ENCODE data around the gene LRRC46. TPM values are rescaled to one million over a fixed set of nuclear protein-coding genes. Genes with fewer than 3 reads are reported as not detected.

The LRRC46 gene
- total and polyA plus RNA-seq, 9 of the 15 experiments (the other 6 are each of a cell fraction or from before 2014, with no cell fraction given), result 0.39 to 1.4 (median 0.53) TPM; not detected in 1

DNA sequence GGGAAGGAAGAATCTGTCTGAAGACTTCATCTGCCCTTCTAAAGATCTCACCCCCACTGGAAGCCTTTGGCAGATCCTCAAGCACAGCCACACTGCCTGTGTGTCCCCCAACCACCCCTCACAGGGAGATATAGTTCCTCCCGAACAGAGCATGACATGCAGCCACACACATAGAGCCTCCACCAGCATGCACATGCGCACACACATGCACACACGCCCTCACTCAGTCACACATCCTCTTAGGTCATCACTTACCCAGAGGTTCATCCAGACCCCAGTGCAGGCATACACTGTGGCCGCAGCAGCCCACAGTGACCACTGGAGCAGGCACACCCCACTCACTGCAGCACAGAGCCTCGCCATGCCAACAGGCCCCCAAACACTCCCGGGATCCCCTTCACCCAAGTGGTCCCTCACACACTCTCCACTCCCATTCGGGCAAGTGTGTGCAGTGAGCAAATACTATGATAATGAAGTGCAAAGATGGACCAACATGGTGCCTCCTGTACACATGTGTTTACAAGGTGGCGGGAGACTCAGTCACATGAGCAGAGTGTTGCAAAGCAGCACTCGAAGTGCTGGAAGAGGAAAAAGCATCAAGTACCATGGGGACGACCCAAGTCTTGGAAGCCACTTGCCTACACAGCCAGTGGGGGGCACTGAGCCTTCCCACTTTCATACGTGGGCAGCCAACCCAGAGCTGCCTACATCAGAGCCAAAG lies 36.5 kb downstream of the LRRC46 start:
- CTCF ChIA-PET (ENCODE audit: low intra/inter-chr PET ratio), result interaction anchor here (0.5 kb wide), 1 partner anchor 8 kb away, joined by 3 read pairs; no protein-coding TSS in a partner anchor
- 79% methylated on average over 11 of the region's 11 CpGs for WGBS (ENCODE audit: insufficient coverage, low coverage, missing lambda C conversion rate)
- H3K27me3 ChIP-seq (ENCODE audit: control insufficient read depth in 2 of 2, insufficient read depth in 2 of 2, low read length in 2 of 2), result no peaks in the 10 kb centered on the region
- TF ChIP-seq, protein P1, sequence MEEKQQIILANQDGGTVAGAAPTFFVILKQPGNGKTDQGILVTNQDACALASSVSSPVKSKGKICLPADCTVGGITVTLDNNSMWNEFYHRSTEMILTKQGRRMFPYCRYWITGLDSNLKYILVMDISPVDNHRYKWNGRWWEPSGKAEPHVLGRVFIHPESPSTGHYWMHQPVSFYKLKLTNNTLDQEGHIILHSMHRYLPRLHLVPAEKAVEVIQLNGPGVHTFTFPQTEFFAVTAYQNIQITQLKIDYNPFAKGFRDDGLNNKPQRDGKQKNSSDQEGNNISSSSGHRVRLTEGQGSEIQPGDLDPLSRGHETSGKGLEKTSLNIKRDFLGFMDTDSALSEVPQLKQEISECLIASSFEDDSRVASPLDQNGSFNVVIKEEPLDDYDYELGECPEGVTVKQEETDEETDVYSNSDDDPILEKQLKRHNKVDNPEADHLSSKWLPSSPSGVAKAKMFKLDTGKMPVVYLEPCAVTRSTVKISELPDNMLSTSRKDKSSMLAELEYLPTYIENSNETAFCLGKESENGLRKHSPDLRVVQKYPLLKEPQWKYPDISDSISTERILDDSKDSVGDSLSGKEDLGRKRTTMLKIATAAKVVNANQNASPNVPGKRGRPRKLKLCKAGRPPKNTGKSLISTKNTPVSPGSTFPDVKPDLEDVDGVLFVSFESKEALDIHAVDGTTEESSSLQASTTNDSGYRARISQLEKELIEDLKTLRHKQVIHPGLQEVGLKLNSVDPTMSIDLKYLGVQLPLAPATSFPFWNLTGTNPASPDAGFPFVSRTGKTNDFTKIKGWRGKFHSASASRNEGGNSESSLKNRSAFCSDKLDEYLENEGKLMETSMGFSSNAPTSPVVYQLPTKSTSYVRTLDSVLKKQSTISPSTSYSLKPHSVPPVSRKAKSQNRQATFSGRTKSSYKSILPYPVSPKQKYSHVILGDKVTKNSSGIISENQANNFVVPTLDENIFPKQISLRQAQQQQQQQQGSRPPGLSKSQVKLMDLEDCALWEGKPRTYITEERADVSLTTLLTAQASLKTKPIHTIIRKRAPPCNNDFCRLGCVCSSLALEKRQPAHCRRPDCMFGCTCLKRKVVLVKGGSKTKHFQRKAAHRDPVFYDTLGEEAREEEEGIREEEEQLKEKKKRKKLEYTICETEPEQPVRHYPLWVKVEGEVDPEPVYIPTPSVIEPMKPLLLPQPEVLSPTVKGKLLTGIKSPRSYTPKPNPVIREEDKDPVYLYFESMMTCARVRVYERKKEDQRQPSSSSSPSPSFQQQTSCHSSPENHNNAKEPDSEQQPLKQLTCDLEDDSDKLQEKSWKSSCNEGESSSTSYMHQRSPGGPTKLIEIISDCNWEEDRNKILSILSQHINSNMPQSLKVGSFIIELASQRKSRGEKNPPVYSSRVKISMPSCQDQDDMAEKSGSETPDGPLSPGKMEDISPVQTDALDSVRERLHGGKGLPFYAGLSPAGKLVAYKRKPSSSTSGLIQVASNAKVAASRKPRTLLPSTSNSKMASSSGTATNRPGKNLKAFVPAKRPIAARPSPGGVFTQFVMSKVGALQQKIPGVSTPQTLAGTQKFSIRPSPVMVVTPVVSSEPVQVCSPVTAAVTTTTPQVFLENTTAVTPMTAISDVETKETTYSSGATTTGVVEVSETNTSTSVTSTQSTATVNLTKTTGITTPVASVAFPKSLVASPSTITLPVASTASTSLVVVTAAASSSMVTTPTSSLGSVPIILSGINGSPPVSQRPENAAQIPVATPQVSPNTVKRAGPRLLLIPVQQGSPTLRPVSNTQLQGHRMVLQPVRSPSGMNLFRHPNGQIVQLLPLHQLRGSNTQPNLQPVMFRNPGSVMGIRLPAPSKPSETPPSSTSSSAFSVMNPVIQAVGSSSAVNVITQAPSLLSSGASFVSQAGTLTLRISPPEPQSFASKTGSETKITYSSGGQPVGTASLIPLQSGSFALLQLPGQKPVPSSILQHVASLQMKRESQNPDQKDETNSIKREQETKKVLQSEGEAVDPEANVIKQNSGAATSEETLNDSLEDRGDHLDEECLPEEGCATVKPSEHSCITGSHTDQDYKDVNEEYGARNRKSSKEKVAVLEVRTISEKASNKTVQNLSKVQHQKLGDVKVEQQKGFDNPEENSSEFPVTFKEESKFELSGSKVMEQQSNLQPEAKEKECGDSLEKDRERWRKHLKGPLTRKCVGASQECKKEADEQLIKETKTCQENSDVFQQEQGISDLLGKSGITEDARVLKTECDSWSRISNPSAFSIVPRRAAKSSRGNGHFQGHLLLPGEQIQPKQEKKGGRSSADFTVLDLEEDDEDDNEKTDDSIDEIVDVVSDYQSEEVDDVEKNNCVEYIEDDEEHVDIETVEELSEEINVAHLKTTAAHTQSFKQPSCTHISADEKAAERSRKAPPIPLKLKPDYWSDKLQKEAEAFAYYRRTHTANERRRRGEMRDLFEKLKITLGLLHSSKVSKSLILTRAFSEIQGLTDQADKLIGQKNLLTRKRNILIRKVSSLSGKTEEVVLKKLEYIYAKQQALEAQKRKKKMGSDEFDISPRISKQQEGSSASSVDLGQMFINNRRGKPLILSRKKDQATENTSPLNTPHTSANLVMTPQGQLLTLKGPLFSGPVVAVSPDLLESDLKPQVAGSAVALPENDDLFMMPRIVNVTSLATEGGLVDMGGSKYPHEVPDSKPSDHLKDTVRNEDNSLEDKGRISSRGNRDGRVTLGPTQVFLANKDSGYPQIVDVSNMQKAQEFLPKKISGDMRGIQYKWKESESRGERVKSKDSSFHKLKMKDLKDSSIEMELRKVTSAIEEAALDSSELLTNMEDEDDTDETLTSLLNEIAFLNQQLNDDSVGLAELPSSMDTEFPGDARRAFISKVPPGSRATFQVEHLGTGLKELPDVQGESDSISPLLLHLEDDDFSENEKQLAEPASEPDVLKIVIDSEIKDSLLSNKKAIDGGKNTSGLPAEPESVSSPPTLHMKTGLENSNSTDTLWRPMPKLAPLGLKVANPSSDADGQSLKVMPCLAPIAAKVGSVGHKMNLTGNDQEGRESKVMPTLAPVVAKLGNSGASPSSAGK (IDR thresholded peaks at IDR 0.05), result peak; percentile 84
- TF ChIP-seq HNRNPK (IDR thresholded peaks at IDR 0.05; ENCODE audit: low read depth, low read length, poor library complexity, severe bottlenecking), result no peak
- TF ChIP-seq, protein P2, sequence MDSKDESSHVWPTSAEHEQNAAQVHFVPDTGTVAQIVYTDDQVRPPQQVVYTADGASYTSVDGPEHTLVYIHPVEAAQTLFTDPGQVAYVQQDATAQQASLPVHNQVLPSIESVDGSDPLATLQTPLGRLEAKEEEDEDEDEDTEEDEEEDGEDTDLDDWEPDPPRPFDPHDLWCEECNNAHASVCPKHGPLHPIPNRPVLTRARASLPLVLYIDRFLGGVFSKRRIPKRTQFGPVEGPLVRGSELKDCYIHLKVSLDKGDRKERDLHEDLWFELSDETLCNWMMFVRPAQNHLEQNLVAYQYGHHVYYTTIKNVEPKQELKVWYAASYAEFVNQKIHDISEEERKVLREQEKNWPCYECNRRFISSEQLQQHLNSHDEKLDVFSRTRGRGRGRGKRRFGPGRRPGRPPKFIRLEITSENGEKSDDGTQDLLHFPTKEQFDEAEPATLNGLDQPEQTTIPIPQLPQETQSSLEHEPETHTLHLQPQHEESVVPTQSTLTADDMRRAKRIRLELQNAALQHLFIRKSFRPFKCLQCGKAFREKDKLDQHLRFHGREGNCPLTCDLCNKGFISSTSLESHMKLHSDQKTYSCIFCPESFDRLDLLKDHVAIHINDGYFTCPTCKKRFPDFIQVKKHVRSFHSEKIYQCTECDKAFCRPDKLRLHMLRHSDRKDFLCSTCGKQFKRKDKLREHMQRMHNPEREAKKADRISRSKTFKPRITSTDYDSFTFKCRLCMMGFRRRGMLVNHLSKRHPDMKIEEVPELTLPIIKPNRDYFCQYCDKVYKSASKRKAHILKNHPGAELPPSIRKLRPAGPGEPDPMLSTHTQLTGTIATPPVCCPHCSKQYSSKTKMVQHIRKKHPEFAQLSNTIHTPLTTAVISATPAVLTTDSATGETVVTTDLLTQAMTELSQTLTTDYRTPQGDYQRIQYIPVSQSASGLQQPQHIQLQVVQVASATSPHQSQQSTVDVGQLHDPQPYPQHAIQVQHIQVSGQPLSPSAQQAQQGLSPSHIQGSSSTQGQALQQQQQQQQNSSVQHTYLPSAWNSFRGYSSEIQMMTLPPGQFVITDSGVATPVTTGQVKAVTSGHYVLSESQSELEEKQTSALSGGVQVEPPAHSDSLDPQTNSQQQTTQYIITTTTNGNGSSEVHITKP (IDR thresholded peaks at IDR 0.05; ENCODE audit: partially characterized antibody), result peak; percentile 78
- 0 out of 2 replicates have a peak, but pooled peaks have one; percentile 3 for TF ChIP-seq BHLHE40 (IDR thresholded peaks at IDR 0.05; ENCODE audit: low read length)

More for the DNA sequence above, 36.5 kb downstream of the LRRC46 start:
- H3K9ac ChIP-seq (ENCODE audit: insufficient read depth in 1 of 2, low read depth in 2 of 2, low read length in 2 of 2), result peak overlapping the region; percentile 45 to 77; a peak in 2 of 4 replicates
- H3K9me3 ChIP-seq (replicated peaks; ENCODE audit: control insufficient read depth, insufficient read depth, low read depth, low read length), result no peaks in the 10 kb centered on the region
- peaks cover 55 to 61% of the 10 kb centered on the region in 2 experiments for H3K4me1 ChIP-seq (replicated peaks in 1 of 2; ENCODE audit: control insufficient read depth in 2 of 2, insufficient read depth in 2 of 2, low read length in 2 of 2)
- no peaks in the 10 kb centered on the region for H4K20me1 ChIP-seq (replicated peaks; ENCODE audit: control insufficient read depth, insufficient read depth, low read length)
- H3K27ac ChIP-seq (ENCODE audit: extremely low read depth, low read depth, low read length), result no peak overlapping the region; the same call in 2 of the 3 replicates
- ATAC-seq (peak; percentile 16), FAIRE-seq (no peak), DNase-seq (ENCODE audit: extremely low read depth in 1 of 4, low spot score in 3 of 4) (peak in 1 of 4 experiments; percentile 29)
- no TSS peak for BruUV-seq (replicated peaks)
- no peaks in the 10 kb centered on the region for H3K36me3 ChIP-seq (ENCODE audit: control insufficient read depth, insufficient read depth, low read length)
- POLR2A ChIA-PET, result interaction anchor here (0.7 to 1.5 kb wide), 5 partner anchors 8 to 28 kb away, joined by 3 to 7 read pairs (median 3); partner anchors contain the start of genes SP2 and SP6
- H3K4me2 ChIP-seq (ENCODE audit: insufficient read depth, low read length), result peak overlapping the region; percentile 80; the same call in 1 of the 2 replicates
- H3K4me3 ChIP-seq, result no peak overlapping the region
- H2AFZ ChIP-seq (ENCODE audit: low read depth, low read length), result peak overlapping the region; percentile 23
- H3K9me1 ChIP-seq (ENCODE audit: control insufficient read depth, insufficient read depth, low read length), result no peaks in the 10 kb centered on the region
- no peaks in the 10 kb centered on the region for H3K79me2 ChIP-seq (ENCODE audit: control insufficient read depth, insufficient read depth, low read length)
- in situ Hi-C loops (cut with MboI) (no loop called here), intact Hi-C loops (cut with micrococcal nuclease) (no loop called here)
